Right atrium auricular region (tissue), 2 donors: Measurements from ENCODE around the gene SYK. TPM values are rescaled to one million over a fixed set of nuclear protein-coding genes. Genes with fewer than 3 reads are reported as not detected.
"Not testable (repeated sequence)": the region's sequence is repeated elsewhere in the genome, so short reads cannot be mapped to it uniquely, and the experiment has no call there.

Experiments
- DNase-seq: peaks from one replicate; pipeline ENCODE4 v3.0.0-alpha.2; 2019; ENCODE audit warnings: low spot score
- H3K27ac ChIP-seq, 2 donors: fragments of 200-600 bp; sonication (generic); 1 replicate in 1 of 2; 2 replicates in 1 of 2; pipeline ENCODE4 v1.5.1; 2016 to 2019
- H3K27me3 ChIP-seq, 2 donors: fragments of 200-600 bp; sonication (generic); one replicate each; pipeline versions ENCODE4 v1.5.1 to v1.6.0; 2017 to 2019
- H3K36me3 ChIP-seq: fragments of 200-600 bp; sonication (generic); one replicate; pipeline ENCODE4 v1.5.1; 2016
- H3K4me1 ChIP-seq, 2 donors: fragments of 200-600 bp; sonication (generic); one replicate each; pipeline versions ENCODE4 v1.5.1 to v1.6.0; 2017 to 2019
- H3K4me3 ChIP-seq, 2 donors: fragments of 200-600 bp; sonication (generic); 1 replicate in 1 of 2; 2 replicates in 1 of 2; pipeline ENCODE4 v1.5.1; 2017 to 2019; ENCODE audit warnings: mild to moderate bottlenecking in 1 of 2, moderate library complexity in 1 of 2
- H3K9me3 ChIP-seq, 2 donors: fragments of 200-600 bp; sonication (generic); one replicate each; pipeline ENCODE4 v1.5.1; 2019
- CTCF ChIP-seq, 2 donors: fragments of 200-600 bp; sonication (generic); IDR thresholded peaks; one replicate each; pipeline ENCODE4 v1.5.1; 2019; ENCODE audit warnings: antibody characterized with exemption in 2 of 2
- total RNA-seq, 2 donors: library from RNA; depleted of rRNA; stranded (reverse); fragments of >200 nt; gene quantifications; one replicate each; pipeline ENCODE4 v1.1.0, GENCODE V29; 2016

Gene SYK
- total RNA-seq, 2 donors from 2014 or later: 3.4 to 6.3 TPM

GRCh38 chr9:90884178-90884577, 82.6 kb downstream of the SYK start:
- no peak for TF ChIP-seq CTCF (IDR thresholded peaks at IDR 0.05)
- Histone ChIP-seq H3K4me3 (no peak overlapping the region), H3K4me1 (no peaks in the 10 kb centered on the region), H3K27me3 (no peaks in the 10 kb centered on the region), H3K36me3 (no peaks in the 10 kb centered on the region), H3K27ac (no peak overlapping the region), H3K9me3 (peaks cover 0 to 19% of the 10 kb centered on the region in 2 donors)
- DNase-seq: no peak

- H3K4me1 ChIP-seq, DNase-seq, H3K4me3 ChIP-seq, H3K27me3 ChIP-seq, H3K36me3 ChIP-seq, H3K27ac ChIP-seq: not testable (repeated sequence)
- peaks cover 0 to 19% of the 10 kb centered on the region in 2 donors for H3K9me3 ChIP-seq
Observed at GRCh38 chr9:90886868-90887267, 85.2 kb downstream of the SYK start.

- H3K27ac ChIP-seq: no peak overlapping the region
- no peaks in the 10 kb centered on the region for H3K27me3 ChIP-seq
- no peak overlapping the region for H3K4me3 ChIP-seq
- H3K36me3 ChIP-seq: no peaks in the 10 kb centered on the region
- no peak for DNase-seq
- no peak for TF ChIP-seq CTCF (IDR thresholded peaks at IDR 0.05)
- peaks cover 0 to 19% of the 10 kb centered on the region in 2 donors for H3K9me3 ChIP-seq
- H3K4me1 ChIP-seq: no peaks in the 10 kb centered on the region
Observed at GRCh38 chr9:90888941-90889340, 87.3 kb downstream of the SYK start.

GRCh38 chr9:90890146-90890810, 88.7 kb downstream of the SYK start:
- H3K36me3 ChIP-seq: no peaks in the 10 kb centered on the region
- no peak overlapping the region for H3K4me3 ChIP-seq
- no peak for DNase-seq
- H3K9me3 ChIP-seq: peaks cover 0 to 14% of the 10 kb centered on the region in 2 donors
- H3K27me3 ChIP-seq: no peaks in the 10 kb centered on the region
- H3K4me1 ChIP-seq: no peaks in the 10 kb centered on the region
- TF ChIP-seq CTCF (IDR thresholded peaks at IDR 0.05): no peak
- H3K27ac ChIP-seq: no peak overlapping the region

- no peaks in the 10 kb centered on the region for H3K4me1 ChIP-seq
- no peaks in the 10 kb centered on the region for H3K36me3 ChIP-seq
- H3K9me3 ChIP-seq: peaks cover 0 to 2% of the 10 kb centered on the region in 2 donors
- DNase-seq: no peak
- no peak overlapping the region for H3K4me3 ChIP-seq
- no peaks in the 10 kb centered on the region for H3K27me3 ChIP-seq
- no peak overlapping the region for H3K27ac ChIP-seq
- no peak for TF ChIP-seq CTCF (IDR thresholded peaks at IDR 0.05)
Observed at GRCh38 chr9:90891308-90892040, 89.9 kb downstream of the SYK start.

- Histone ChIP-seq H3K36me3 (no peaks in the 10 kb centered on the region), H3K9me3 (no peaks in the 10 kb centered on the region), H3K27me3 (no peaks in the 10 kb centered on the region), H3K4me3 (no peak overlapping the region), H3K27ac (no peak overlapping the region), H3K4me1 (no peaks in the 10 kb centered on the region)
- no peak for DNase-seq
- TF ChIP-seq CTCF (IDR thresholded peaks at IDR 0.05): no peak
Observed at GRCh38 chr9:90892918-90893317, 91.3 kb downstream of the SYK start.
